ENCODE data around the gene TMEM248.
"Not testable (repeated sequence)": the region's sequence is repeated elsewhere in the genome, so short reads cannot be mapped to it uniquely, and the experiment has no call there.

TMEM248 gene

DNA sequence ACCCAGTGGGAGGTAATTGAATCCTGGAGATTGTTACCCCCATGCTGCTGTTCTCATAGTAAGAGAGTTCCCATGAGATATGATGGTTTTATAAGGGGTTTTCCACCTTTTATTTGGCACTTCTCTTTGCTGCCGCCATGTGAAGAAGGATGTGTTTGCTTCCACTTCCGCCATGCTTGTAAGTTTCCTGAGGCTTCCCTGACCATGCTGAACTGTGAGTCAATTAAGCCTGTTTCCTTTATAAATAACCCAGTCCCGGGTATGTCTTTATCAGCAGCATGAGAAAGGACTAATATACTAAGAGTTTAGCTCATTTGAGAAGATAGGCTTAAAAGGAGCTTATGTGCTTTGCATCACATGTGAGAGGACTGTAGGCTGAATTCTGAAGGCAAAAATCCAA, 29.3 kb downstream of the TMEM248 start:
- no peak for DNase-seq (ENCODE audit: low read depth)

DNA sequence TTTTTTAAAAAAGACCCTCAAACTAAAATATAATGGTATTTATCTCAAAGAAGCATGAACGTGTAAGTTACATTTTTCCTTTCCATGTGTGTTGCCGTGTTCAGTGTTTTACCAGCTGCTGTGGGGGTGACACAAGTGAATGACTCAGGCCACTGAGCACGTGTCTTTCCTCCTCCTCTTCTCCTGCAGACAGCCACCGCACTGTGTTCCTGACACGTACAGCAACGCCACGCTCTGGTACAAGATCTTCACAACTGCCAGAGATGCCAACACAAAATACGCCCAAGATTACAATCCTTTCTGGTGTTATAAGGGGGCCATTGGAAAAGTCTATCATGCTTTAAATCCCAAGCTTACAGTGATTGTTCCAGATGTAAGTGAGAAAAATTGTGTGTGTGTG, 29.7 kb downstream of the TMEM248 start:
- DNase-seq (ENCODE audit: low read depth) = no peak

DNA sequence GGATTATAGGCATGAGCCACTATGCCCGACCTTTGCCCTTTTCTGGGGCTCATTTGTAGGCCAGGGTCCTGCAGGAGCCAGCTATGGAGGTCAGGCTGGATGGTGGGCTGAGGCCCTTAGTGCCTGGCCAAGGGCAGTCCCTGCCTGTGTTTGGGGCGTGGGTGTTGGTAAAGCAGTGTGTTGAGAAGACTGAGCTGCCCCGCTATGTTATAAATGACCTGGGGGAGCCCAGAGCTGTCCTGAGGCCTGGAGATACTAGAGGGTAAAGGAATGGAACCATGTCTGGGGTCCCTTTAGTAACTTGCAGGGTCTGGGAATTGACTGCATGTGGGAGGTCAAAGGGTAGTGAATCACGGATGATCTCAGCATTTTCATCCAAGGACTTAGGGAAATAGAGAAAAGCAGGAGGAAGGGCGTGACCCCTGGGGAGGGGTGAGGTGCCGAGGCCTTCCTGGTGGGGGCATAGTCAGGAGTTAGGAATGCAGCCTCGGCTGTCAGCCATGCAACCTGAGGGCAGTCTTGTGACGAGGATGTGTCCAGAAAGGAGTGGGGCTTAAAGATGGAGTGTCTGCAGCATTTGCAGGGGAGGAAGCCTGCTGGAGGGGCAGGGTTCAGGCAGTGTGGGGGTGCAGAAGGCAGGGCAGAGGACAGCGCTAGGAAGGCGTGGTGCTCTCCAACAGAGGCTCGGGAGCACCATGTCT, 31.5 kb downstream of the TMEM248 start:
- DNase-seq (ENCODE audit: low read depth) = peak; percentile 34

DNA sequence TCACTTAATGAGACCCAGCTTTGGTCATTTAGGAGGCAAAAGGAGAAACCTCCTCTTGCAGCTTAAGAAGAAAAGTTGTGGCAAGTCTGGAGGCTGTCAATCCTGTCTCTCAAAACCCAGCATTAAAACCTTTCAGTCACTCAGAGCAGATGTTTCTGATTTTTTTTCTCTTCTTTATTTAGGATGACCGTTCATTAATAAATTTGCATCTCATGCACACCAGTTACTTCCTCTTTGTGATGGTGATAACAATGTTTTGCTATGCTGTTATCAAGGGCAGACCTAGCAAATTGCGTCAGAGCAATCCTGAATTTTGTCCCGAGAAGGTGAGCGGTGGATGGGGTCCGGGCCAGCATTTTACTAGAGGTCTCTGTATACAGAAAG, 32.0 kb downstream of the TMEM248 start:
- no peak for DNase-seq (ENCODE audit: low read depth)

DNA sequence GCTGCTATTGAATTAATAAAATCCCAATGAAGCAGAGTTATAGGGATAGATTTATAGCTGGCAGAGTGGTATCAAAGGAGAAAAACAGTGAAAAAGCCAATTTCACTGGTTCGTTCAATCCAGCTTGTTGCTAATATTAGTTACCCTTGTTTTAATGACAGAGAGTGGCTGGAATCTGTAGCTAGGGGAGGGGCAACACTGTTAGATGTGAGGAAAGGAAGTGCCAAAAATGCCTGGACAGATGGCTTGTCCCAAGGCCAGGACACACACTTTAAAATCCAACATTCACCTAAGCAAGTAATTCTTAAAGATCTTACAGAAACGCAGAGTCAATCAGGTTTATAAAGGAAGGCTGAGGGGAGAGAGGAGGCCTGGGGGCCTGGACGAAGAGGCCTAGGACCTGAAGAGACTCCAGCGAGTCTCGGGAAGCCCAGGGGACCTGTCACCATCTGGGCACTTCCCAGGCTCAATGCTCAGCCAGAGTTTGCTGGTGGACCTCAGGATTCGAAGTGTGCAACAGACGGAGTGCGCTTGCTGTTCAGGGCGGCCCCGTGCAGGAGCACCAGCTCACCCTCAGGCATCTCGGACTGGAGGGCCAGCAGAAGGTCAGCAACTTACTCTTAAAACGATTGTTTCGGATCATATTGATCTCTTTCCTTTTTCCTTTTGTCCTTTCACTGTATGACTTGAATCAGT, 36.7 kb downstream of the TMEM248 start:
- DNase-seq (ENCODE audit: low read depth) = no peak

DNA sequence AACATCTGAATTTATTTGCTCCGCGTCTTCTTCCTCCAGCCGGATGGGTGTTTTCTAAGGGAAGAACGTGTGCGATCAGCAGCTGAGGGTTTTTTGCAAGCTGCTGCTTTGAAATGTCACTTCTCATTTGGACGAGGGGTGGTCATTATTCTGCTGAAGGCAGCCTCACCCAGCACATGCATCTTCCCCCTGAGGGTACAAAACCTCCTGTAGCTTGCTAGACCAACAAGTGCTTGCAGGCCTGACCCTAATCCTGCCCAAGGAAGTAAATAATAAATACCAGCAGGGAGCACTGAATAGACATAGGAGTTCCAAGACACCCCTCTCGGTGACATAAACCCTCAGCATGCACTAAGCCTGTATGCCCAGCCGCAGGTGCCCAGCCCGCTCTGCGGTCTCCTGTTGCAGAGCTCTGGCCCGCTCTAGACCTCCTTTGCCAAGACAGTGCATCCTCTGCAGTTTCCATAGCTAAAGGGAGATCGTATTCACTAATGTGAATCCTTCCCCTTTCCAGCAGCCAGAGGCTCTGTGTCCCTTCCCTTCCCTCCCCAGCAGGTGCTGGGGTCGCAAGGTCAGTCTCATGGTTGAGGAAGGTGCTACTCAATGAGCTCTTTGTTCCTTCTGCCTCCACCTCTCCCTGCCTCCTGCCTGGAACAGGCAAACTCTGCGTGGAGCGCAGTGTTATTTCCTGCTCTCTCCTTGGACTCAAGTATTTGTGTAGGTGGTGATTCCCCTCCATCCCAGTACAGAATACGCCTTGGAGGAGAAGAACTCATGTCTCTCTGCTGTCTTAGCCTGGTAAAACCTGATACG, 37.7 kb downstream of the TMEM248 start:
- DNase-seq (ENCODE audit: low read depth) = no peak

DNA sequence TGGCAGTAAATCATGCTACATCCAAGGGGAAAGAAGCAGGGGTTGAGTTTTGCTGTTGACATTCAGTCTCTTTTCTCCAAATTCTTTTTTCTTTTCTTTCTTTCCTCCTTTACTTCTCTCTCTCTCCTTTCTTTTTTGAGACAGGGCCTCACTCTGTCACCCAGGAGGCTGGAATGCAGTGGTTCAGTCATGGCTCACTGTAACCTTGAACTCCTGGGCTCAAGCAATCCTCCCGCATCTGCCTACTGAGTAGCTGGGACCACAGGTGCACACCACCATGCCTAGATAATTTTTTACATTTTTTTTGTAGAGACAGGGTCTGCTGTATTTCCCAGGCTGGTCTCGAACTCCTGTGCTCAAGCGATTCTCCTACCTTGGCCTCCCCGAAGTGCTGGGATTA, 39.2 kb downstream of the TMEM248 start:
- DNase-seq (ENCODE audit: low read depth) = no peak

DNA sequence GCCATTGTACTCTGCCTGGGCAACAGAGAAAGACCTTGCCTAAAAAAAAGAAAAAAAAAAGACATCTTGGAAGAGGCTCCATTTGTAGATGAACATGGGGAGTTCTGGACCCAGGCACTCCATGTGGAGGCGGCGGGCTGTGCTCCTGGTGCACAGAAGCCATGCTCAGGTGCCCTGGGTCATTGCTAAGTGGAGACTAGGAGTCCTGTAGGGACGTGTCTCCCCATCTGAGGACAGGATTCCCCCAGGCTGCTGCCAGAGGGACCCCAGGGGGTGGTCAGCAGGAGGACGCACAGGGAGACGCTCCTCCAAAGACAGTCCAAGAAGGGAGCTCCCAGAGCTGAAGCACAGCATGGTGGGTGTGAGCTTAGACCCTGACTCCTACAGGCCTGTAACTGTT, 40.1 kb downstream of the TMEM248 start:
- no peak for DNase-seq (ENCODE audit: low read depth)

DNA sequence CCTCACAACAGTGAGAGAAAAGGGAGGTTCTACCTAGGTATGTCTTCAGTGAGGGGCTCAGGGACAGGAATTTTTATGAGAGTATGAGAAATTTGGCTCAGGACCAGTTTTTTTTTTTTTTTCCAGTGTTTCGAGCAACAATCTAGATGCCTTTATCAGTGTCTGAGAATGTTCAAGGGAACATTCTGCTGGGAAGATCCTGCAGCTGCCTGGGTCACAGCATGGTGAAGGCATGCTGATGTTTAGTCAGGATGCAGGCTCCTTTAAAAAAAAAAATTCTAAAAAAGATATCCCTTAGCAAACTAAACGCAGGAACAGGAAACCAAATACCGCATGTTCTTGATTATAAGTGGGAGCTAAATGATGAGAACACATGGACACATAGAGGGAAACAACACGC, 43.4 kb downstream of the TMEM248 start:
- DNase-seq (ENCODE audit: low read depth) = no peak

DNA sequence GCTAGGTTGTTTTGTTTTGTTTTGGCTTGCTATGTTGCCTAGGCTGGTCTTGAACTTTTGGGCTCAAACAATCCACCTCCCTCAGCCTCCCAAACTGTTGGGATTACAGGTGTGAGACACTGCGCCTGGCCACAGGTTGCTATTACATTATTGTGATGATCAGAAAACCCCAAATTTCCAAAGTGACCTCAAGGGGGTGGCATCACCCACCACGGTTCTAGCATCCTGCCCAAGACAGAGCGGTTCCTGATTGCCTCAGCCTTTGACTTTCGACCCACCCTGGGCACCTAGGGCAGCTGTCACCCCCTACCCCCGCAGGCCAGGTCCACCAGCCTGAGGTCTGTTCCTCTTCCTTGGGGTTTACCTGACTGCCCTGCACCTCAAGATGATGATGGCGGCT, 46.0 kb downstream of the TMEM248 start:
- no peak for DNase-seq (ENCODE audit: low read depth)

DNA sequence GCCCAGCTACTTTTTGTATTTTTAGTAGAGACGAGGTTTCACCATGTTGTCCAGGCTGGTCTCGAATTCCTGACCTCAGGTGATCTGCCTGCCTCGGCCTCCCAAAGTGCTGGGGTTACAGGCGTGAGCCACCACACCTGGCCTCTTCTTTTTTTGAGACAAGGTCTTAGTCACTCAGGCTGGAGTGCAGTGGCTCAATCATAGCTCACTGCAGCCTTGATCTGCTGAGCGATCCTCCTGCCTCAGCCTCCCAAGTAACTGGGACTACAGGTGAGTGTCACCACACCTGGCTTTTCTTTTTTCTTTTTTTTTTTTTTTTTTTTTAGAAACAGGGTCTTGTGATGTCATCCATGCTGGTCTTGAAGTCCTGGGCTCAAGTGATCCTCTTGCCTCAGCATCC, 48.0 kb downstream of the TMEM248 start:
- not testable (repeated sequence) for DNase-seq (ENCODE audit: low read depth)

DNA sequence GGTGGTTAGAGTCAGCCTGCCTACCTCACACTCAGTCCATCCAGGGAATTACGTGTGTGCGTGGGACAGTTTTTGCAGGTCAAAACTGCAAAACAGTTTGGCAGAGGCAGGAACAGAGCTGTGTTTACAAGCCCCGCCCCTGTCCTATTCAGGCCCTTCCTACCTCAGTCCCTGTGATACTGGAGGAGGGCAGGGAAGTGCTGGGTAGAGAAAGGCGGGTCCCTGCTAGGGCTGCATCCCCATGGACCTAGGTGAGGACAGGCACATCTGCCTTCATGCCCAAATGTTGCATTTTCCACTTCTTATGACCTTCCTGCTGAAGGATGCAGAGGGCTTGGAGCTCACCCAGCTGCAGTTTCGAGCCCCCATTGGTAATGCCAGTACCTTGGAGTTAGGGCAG, 49.3 kb downstream of the TMEM248 start:
- no peak for DNase-seq (ENCODE audit: low read depth)

DNA sequence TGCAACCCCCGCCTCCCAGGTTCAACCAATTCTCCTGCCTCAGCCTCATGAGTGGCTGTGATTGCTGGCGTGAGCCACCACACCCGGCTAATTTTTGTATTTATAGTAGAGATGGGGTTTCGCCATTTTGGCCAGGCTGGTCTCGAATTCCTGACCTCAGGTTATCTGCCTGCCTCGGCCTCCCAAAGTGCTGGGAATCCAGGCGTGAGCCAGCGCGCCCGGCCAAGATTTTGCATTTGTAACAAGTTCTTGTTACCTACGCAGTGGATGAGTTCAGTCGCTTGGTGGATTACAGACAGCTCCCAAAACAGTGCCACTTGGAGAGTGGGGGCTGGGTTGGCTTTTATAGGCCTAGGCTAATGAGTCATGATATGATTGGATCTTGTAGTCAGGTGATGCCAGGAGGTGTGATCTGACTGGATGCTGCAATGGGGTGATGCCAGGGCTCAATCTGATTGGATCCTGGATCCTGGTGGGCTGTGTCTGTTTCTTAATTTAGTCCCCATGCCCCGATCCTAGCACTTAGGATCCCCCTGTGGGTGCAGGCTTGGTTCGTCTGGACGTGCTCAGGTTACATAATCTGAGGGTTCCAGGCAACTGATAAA, 54.1 kb downstream of the TMEM248 start:
- DNase-seq (ENCODE audit: low read depth) = no peak

DNA sequence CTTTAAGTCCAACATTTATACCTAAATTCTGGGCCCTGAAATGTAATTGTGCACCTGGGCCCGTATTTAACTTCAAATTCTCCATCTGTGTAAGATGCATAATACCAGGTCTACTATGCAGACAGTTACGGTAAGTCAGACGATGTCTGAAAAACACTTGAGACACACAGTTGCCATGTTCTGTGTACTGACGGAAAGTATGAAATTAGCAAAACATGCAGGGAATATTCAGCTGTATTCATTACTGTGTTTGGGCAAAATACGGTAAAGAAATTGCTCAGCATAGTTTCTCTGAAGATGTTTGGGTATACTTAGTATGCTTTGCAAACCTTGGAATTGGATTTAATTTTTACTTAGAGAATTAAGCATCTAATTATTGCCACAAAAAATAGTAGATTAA, 57.3 kb downstream of the TMEM248 start:
- not testable (repeated sequence) for DNase-seq (ENCODE audit: low read depth)

DNA sequence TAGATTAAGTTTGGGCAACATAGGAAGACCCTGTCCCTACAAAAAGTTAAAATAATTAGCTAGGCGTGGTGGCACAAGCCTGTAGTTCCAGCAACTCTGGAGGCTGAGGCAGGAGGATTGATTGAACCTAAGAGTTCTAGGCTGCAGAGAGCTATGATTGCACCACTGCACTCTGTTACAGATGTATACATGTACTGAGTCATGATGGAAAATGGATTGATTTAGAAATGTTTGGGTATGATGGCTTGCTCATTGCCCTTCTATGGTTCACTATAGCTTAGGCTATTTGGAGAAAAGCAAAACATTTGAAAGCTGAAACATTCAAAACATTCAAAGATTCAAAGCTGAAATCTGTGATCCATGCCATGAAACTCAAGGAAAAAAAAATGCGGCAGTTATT, 58.0 kb downstream of the TMEM248 start:
- DNase-seq (ENCODE audit: low read depth) = not testable (repeated sequence)

DNA sequence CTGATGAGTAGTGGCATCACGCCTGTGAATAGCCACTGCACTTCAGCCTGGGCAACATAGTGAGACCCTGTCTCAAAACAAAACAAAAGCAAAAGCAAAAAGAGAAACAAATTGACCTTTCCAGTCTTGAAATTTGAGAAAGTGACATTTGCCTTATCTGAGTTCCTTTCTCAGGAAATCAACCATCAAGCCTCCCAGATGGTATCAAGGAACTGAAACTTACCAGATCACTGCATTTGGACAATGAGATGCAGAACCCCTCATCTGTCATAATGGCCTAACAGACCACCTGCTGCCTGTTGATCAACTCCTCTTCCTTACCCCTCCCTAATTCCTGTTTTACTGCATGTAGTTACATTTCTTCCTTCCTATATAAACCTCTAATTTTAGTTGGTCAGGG, 59.3 kb downstream of the TMEM248 start:
- not testable (repeated sequence) for DNase-seq (ENCODE audit: low read depth)

DNA sequence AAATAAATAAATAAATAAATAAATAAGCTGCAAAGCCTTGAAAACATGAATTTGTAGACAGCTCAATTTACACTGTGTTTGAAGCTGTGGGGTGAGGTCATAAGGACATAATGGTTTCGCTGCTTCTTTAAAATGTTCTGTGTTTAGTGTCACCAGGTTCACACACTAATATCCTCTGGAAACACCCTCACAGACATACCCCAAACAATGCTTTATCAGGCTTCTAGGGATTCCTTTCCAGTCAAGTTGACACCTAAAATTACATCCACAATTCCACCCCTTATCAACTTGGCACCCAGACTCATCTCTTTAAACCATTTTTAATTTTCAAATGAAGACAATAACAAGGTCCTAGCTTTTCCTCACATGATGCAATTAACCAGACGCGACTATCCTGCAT, 68.5 kb downstream of the TMEM248 start:
- not testable (repeated sequence) for DNase-seq (ENCODE audit: low read depth)

DNA sequence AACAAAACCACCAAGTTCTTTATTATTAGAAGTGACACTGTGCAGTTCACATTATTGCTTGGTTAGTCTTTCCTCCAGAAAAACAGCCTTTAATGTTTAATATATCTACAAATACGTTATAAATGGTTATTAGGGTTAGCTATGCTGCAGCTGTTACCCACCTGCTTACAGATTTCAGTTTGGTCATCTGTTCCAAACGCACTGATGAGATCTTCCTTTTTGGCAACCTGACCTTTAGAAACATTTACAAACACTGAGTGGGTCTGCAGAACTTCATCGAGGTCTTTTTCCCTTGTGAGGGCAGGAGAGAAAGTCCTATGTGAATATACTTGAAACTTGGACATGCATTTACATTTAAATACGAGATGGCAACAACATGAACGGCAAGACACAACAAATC, 73.0 kb downstream of the TMEM248 start:
- DNase-seq (ENCODE audit: low read depth) = not testable (repeated sequence)

DNA sequence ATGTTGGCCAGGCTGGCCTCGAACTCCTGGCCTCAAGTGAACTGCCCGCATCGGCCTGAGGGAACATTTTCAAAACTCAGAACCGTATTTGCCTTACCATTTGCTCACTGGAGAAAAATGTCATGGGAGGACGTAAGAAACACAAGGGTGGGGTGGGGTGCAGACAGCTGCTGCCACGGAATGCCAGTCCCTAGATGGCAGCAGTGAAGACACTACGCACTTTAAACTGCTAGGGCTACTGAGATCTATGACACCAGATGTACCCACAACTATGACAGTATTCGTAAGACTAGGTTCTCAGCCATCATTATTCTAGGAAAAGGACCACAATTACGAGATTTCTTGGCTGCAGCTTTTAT, 73.6 kb downstream of the TMEM248 start:
- peak; percentile 70 for DNase-seq (ENCODE audit: low read depth)

DNA sequence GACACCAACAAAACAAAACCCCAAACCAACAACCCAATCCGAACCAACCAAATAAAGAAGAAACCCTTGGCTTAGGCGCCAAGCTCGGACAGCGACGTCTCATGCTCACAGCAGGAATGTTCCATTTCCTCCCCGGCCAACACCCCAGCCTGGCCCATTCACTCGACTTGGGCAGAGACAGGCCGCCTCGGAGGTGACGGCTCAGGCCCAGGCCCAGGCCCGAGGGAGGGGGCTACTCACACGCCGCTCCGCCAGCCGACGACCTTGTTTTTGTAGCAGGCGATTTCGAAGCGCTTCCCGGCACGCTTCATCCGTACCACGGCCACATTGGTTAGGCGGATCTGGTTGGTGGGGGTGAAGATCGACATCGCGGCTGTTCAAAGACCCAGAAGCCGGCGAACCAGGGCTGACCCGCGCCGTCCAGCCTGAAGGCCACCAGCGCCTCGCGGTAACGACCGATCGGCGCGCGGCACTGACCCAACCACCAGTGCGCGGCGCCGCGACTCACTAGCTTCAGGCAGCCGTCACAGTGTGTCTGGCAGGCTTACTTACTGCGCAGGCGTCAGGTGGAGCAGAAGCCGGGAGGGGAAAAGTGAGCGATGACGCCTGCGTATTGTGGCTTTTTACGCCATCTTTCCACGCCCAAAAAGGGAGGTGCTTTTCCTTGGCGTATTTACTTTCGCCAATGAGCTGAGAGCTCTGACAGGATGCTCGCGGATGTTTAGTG, 74.2 kb downstream of the TMEM248 start, which contains the start of gene SBDS:
SBDS (minus strand) TSS at position 537 of the 727 bp plus-strand sequence; CDS start at position 368, 169 bp downstream.
- peak; percentile 98 for DNase-seq (ENCODE audit: low read depth)

DNA sequence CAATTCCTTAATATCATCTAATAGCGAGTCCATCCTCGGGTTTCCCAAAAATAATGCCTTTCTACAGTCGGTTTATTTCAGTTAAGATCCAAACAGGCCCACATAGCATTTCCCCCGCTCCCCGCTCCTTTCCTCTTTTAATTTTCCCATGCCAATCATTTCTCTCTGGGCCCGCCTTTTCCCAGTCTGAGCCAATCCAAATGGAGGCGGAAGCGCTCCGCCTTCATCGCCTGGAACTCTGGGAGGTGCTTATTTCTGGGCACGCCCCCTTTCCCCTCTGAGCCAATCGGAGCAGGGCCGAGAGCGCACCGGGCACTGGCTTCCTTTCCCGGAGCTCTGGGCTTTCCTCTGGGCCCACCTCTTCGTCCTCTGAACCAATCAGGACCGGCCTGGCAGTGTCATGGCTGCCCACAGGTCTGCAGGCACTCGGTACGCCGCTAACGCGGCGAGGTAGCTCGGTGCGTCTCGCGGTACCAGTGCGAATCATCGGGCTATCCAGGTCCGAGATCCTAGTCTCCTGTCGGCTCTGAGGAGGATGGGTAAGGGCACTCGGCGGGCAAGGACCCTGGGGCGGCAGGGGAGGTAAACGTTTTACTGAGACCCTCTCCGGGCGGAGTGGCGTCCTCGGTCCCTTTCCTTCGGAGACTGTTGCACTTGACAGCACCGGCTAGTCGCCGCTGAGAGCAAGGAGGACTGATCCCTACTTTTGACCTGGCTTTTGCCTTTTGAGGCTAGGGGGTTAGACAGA, 75.6 kb downstream of the TMEM248 start, which contains the start of gene TYW1:
TYW1 (plus strand) TSS at position 390 of the 748 bp plus-strand sequence; CDS start at position 536, 146 bp downstream.
- peak; percentile 95 for DNase-seq (ENCODE audit: low read depth)

Data from fibroblast of the conjunctiva (primary cell).